Left kidney (tissue), 2 donors: ENCODE measurements around the gene RPAIN. TPM values are rescaled to one million over a fixed set of nuclear protein-coding genes. Genes with fewer than 3 reads are reported as not detected.

Experiments
- DNase-seq: peaks from one replicate; pipeline ENCODE4 v3.0.0-alpha.2; 2013
- polyA plus RNA-seq: library from polyadenylated mRNA; unstranded; fragments of 120-200 nt; gene quantifications from one replicate; pipeline ENCODE4 v1.2.1, GENCODE V29; 2013; ENCODE audit not compliant: insufficient read length

RPAIN gene
- polyA plus RNA-seq, 1 donor, result 96.2 TPM

GRCh38 chr17:5473906-5474305, 53.9 kb downstream of the RPAIN start:
- no peak for DNase-seq

- no peak for DNase-seq
Measured at GRCh38 chr17:5478992-5479391, 59.0 kb downstream of the RPAIN start.

DNA sequence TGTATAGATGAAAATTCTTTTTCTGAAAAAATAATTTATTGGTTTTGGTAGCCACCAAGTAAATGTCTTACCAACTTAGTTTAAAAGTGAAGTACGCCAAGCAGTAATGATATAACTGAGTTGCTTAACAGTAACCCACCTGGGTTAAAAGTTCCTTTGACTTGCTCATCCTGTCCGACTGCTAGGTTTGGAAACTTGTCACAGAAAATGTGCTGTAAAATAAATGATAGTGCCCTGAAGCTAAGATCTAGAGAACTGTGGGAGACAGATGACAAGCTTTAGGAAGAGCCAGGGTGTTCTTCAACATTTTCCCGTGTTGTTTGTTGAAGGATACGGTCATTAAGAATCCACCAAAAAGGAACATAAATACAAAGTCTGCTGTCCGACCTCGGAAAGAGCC, 61.0 kb downstream of the RPAIN start:
- no peak for DNase-seq

DNA sequence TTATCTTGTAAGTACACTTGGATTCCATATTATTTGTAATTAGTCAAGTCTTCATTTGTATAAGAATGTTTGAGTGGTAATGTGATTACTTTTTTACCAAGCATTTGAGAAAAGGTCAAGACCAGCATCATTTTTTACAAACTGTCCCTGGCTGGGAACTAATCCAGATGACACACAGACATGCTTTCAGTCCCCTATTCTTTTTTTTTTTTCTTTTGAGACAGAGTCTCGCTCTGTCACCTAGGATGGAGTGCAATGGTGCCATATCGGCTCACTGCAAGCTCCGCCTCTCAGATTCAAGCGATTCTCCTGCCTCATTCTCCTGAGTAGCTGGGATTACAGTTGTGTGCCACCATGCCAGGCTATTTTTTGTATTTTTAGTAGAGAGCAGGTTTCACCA, 61.5 kb downstream of the RPAIN start:
- no peak for DNase-seq

Other genes with a start within 250 kb of the RPAIN start
- gene ZNF594, start 228.3 kb upstream of the RPAIN start, polyA plus RNA-seq, result 28.7 TPM
- 2.0 TPM for gene SCIMP, start 185.3 kb upstream of the RPAIN start, polyA plus RNA-seq
- 76.8 TPM for gene RABEP1, start 137.9 kb upstream of the RPAIN start, polyA plus RNA-seq
- gene NUP88, start 520 bp upstream of the RPAIN start, polyA plus RNA-seq, result 91.8 TPM
- 159 TPM for gene C1QBP, start 19.0 kb downstream of the RPAIN start, polyA plus RNA-seq
- 23.7 TPM for gene DHX33, start 48.8 kb downstream of the RPAIN start, polyA plus RNA-seq
- gene DERL2, start 66.0 kb downstream of the RPAIN start, polyA plus RNA-seq, result 88.2 TPM
- 49.8 TPM for gene MIS12, start 66.4 kb downstream of the RPAIN start, polyA plus RNA-seq
- gene NLRP1, start 164.3 kb downstream of the RPAIN start, polyA plus RNA-seq, result 37.6 TPM